LNCAP (cell line): ENCODE data around the gene BTBD2.

Source experiments
- CTCF ChIP-seq: fragments of 450-650 bp; IDR thresholded peaks from 2 replicates; pipeline ENCODE4 v1.5.1; 2017; ENCODE audit warnings: mild to moderate bottlenecking

The BTBD2 gene

GRCh38 chr19:1997353-1998233 is 17.9 kb downstream of the BTBD2 start:
- TF ChIP-seq CTCF = no peak

- TF ChIP-seq CTCF = no peak
Observed at GRCh38 chr19:1992759-1993260, 22.7 kb downstream of the BTBD2 start.

- no peak for TF ChIP-seq CTCF
Observed at GRCh38 chr19:1991018-1991913, 24.2 kb downstream of the BTBD2 start.

GRCh38 chr19:1990230-1991017 is 25.1 kb downstream of the BTBD2 start:
- TF ChIP-seq CTCF = no peak

GRCh38 chr19:1989513-1990229 is 25.8 kb downstream of the BTBD2 start:
- TF ChIP-seq CTCF = no peak

GRCh38 chr19:1987197-1988187 is 28.0 kb downstream of the BTBD2 start:
- no peak for TF ChIP-seq CTCF
